SU-DHL-6 (cell line): ENCODE measurements around the gene DDX52.

ENCODE experiments used
- EZH2phosphoT487 ChIP-seq: fragments of 200-600 bp; sonication (generic), shearing (Covaris generic); conservative IDR thresholded peaks from 2 replicates; pipeline ENCODE4 v1.6.1; 2018; ENCODE audit warnings: mild to moderate bottlenecking, antibody characterized with exemption, low read length, moderate library complexity, mixed read lengths
- TF ChIP-seq, protein P1 (sequence below): fragments of 200-600 bp; sonication (generic); IDR thresholded peaks from one replicate; pipeline ENCODE4 v1.5.1; 2017; ENCODE audit warnings: antibody characterized with exemption, mild to moderate bottlenecking, low read length, moderate library complexity; ENCODE audit not compliant: insufficient read depth, poor library complexity, severe bottlenecking

DNA sequence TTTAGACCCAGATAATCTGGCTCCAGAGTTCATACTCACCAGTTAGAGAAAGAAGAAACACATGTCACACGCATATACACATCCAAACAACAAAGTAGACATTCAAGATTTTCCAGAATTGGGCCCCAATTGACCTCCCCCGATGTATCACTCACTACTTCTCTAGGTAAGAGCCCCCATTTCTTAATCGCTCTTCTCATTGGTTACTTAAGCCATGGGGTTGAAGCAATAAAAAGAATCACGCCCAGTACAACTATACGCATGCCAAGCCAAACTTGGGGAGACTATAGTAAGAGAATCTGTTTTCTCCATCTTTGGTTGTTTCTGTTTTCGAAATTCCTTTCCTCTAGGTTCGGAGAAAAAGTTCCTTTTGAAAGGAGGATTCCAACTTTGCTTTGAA lies 565 bp downstream of the DDX52 start:
- TF ChIP-seq, protein P1, sequence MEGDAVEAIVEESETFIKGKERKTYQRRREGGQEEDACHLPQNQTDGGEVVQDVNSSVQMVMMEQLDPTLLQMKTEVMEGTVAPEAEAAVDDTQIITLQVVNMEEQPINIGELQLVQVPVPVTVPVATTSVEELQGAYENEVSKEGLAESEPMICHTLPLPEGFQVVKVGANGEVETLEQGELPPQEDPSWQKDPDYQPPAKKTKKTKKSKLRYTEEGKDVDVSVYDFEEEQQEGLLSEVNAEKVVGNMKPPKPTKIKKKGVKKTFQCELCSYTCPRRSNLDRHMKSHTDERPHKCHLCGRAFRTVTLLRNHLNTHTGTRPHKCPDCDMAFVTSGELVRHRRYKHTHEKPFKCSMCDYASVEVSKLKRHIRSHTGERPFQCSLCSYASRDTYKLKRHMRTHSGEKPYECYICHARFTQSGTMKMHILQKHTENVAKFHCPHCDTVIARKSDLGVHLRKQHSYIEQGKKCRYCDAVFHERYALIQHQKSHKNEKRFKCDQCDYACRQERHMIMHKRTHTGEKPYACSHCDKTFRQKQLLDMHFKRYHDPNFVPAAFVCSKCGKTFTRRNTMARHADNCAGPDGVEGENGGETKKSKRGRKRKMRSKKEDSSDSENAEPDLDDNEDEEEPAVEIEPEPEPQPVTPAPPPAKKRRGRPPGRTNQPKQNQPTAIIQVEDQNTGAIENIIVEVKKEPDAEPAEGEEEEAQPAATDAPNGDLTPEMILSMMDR = no peak
- no peak for TF ChIP-seq EZH2phosphoT487
